OCI-LY7 (cell line): Measurements from ENCODE around the gene STH. TPM values are rescaled to one million over a fixed set of nuclear protein-coding genes. Genes with fewer than 3 reads are reported as not detected.

Source experiments
- BruUV-seq: library from RNA; stranded (reverse); fragments of 400-500 nt; replicated peaks from 2 replicates; lab custom pipeline; 2021; lab: Mats Ljungman, UMichigan
- CTCF ChIA-PET: fragments of 300-600 bp; sonication (Branson Sonifier 250); formaldehyde crosslinking; loops from one replicate; lab custom pipeline; 2022; ENCODE audit warnings: antibody characterized with exemption; ENCODE audit not compliant: unreplicated experiment; lab: Charles Lee
- POLR2A ChIA-PET: fragments of 300-600 bp; sonication (Branson Sonifier 250); formaldehyde crosslinking; loops from one replicate; lab custom pipeline; 2022; ENCODE audit warnings: antibody characterized with exemption; lab: Charles Lee
- DNase-seq: peaks from one replicate; pipeline ENCODE4 v3.0.0-alpha.2; 2015; ENCODE audit warnings: low spot score
- H2AFZ ChIP-seq: fragments of 200-600 bp; sonication (generic), shearing (Covaris generic); 2 replicates; pipeline ENCODE4 v1.6.1; 2014; ENCODE audit warnings: mild to moderate bottlenecking, antibody characterized with exemption, low read length, moderate library complexity
- H3K27ac ChIP-seq: fragments of 200-600 bp; sonication (generic); 2 replicates; pipeline ENCODE4 v1.5.1; 2014; ENCODE audit warnings: mixed run types, low read depth, mild to moderate bottlenecking, moderate library complexity, low read length, inconsistent platforms; ENCODE audit not compliant: poor library complexity, severe bottlenecking
- H3K36me3 ChIP-seq: fragments of 200-600 bp; sonication (generic); 2 replicates; pipeline ENCODE4 v1.6.1; 2014; ENCODE audit warnings: mild to moderate bottlenecking, antibody characterized with exemption, low read length, moderate library complexity, mixed read lengths; ENCODE audit not compliant: insufficient read depth
- H3K4me1 ChIP-seq: fragments of 200-600 bp; sonication (generic); 2 replicates; pipeline ENCODE4 v1.5.1; 2014; ENCODE audit warnings: mild to moderate bottlenecking, low read length; ENCODE audit not compliant: insufficient read depth, poor library complexity, severe bottlenecking
- H3K4me2 ChIP-seq: fragments of 200-600 bp; sonication (generic); 2 replicates; pipeline ENCODE4 v1.6.1; 2014; ENCODE audit warnings: mild to moderate bottlenecking, low read length
- H3K4me3 ChIP-seq: fragments of 200-600 bp; sonication (generic); 2 replicates; pipeline ENCODE4 v1.5.1; 2014; ENCODE audit warnings: mild to moderate bottlenecking, low read depth, low read length; ENCODE audit not compliant: poor library complexity, severe bottlenecking
- H3K79me2 ChIP-seq: fragments of 200-600 bp; sonication (generic); 2 replicates; pipeline ENCODE4 v1.6.1; 2016; ENCODE audit warnings: low read depth, mild to moderate bottlenecking, low read length, moderate library complexity, mixed read lengths; ENCODE audit not compliant: insufficient read depth
- H3K9me2 ChIP-seq: fragments of 200-600 bp; sonication (generic); 2 replicates; pipeline ENCODE4 v1.6.1; 2016; ENCODE audit warnings: mild to moderate bottlenecking, low read length, mixed read lengths; ENCODE audit not compliant: insufficient read depth
- H3K9me3 ChIP-seq: fragments of 200-600 bp; sonication (generic); 2 replicates; pipeline ENCODE4 v1.6.1; 2014; ENCODE audit warnings: mild to moderate bottlenecking, mixed run types, low read length, mixed read lengths
- H4K20me1 ChIP-seq: fragments of 200-600 bp; sonication (generic); 2 replicates; pipeline ENCODE4 v1.6.1; 2014; ENCODE audit warnings: mild to moderate bottlenecking, antibody characterized with exemption, low read length, moderate library complexity, mixed read lengths; ENCODE audit not compliant: insufficient read depth
- EZH2phosphoT487 ChIP-seq: fragments of 200-600 bp; sonication (generic); IDR thresholded peaks from 2 replicates; pipeline ENCODE4 v1.6.1; 2018; ENCODE audit warnings: low read depth, borderline replicate concordance, mild to moderate bottlenecking, mixed run types, antibody characterized with exemption, low read length, moderate library complexity, mixed read lengths
- intact Hi-C: fragments of 100-400 bp; cut with micrococcal nuclease; formaldehyde crosslinking; loops from one replicate; pipeline ENCODE4 v1.10.0; 2022; ENCODE audit not compliant: unreplicated experiment
- total RNA-seq, 2 experiments: library from RNA; depleted of rRNA in 1 of 2; stranded (reverse); fragments of >200 nt in 1 of 2; shearing (Covaris generic) in 1 of 2; gene quantifications; 2 replicates each; pipeline ENCODE4 v1.2.3, GENCODE V29; 2014 to 2022
- TF ChIP-seq, protein P1 (sequence below): fragments of 200-600 bp; sonication (generic); conservative IDR thresholded peaks from 2 replicates; pipeline ENCODE4 v1.5.1; 2014; ENCODE audit warnings: mild to moderate bottlenecking, antibody characterized with exemption, low read length, moderate library complexity, mixed read lengths

The STH gene
- total RNA-seq, 2 experiments from 2014 or later: not detected

DNA sequence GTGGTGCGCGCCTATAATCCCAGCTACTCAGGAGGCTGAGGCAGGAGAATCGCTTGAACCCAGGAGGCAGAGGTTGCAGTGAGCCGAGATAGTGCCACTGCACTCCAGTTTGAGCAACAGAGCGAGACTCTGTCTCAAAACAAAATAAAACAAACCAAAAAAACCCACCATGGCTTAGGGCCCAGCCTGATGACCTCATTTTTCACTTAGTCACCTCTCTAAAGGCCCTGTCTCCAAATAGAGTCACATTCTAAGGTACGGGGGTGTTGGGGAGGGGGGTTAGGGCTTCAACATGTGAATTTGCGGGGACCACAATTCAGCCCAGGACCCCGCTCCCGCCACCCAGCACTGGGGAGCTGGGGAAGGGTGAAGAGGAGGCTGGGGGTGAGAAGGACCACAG lies 1.4 kb upstream of the STH start:
- POLR2A ChIA-PET: no interaction called here

DNA sequence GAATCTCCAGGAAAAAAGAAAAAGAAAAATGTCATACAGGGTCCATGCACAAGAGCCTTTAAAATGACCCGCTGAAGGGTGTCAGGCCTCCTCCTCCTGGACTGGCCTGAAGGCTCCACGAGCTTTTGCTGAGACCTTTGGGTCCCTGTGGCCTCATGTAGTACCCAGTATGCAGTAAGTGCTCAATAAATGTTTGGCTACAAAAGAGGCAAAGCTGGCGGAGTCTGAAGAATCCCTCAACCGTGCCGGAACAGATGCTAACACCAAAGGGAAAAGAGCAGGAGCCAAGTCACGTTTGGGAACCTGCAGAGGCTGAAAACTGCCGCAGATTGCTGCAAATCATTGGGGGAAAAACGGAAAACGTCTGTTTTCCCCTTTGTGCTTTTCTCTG lies 845 bp downstream of the STH start:
- intact Hi-C loops: no loop called here

More for the DNA sequence above, 1.4 kb upstream of the STH start:
- H3K9me3 ChIP-seq: no peaks in the 10 kb centered on the region
- TF ChIP-seq EZH2phosphoT487: no peak
- TF ChIP-seq, protein P1, sequence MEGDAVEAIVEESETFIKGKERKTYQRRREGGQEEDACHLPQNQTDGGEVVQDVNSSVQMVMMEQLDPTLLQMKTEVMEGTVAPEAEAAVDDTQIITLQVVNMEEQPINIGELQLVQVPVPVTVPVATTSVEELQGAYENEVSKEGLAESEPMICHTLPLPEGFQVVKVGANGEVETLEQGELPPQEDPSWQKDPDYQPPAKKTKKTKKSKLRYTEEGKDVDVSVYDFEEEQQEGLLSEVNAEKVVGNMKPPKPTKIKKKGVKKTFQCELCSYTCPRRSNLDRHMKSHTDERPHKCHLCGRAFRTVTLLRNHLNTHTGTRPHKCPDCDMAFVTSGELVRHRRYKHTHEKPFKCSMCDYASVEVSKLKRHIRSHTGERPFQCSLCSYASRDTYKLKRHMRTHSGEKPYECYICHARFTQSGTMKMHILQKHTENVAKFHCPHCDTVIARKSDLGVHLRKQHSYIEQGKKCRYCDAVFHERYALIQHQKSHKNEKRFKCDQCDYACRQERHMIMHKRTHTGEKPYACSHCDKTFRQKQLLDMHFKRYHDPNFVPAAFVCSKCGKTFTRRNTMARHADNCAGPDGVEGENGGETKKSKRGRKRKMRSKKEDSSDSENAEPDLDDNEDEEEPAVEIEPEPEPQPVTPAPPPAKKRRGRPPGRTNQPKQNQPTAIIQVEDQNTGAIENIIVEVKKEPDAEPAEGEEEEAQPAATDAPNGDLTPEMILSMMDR: no peak
- intact Hi-C loops: no loop called here
- no peak overlapping the region for H3K4me2 ChIP-seq
- H4K20me1 ChIP-seq: no peaks in the 10 kb centered on the region
- no peak overlapping the region for H3K4me3 ChIP-seq
- no peaks in the 10 kb centered on the region for H3K36me3 ChIP-seq
- no peaks in the 10 kb centered on the region for H3K79me2 ChIP-seq
- H2AFZ ChIP-seq: no peak overlapping the region
- CTCF ChIA-PET: no interaction called here
- BruUV-seq: no TSS peak
- H3K4me1 ChIP-seq: no peaks in the 10 kb centered on the region
- H3K9me2 ChIP-seq: no peaks in the 10 kb centered on the region
- DNase-seq: no peak
- H3K27ac ChIP-seq: no peak overlapping the region

DNA sequence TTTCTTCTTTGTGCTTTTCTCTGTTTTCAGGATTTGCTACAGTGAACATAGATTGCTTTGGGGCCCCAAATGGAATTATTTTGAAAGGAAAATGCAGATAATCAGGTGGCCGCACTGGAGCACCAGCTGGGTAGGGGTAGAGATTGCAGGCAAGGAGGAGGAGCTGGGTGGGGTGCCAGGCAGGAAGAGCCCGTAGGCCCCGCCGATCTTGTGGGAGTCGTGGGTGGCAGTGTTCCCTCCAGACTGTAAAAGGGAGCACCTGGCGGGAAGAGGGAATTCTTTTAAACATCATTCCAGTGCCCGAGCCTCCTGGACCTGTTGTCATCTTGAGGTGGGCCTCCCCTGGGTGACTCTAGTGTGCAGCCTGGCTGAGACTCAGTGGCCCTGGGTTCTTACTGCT lies 1.2 kb downstream of the STH start:
- TF ChIP-seq EZH2phosphoT487: no peak
- intact Hi-C loops: no loop called here
- Histone ChIP-seq H3K27ac (no peak overlapping the region), H3K9me2 (no peaks in the 10 kb centered on the region), H3K4me3 (no peak overlapping the region), H3K9me3 (no peaks in the 10 kb centered on the region), H3K36me3 (no peaks in the 10 kb centered on the region), H3K4me1 (no peaks in the 10 kb centered on the region), H2AFZ (no peak overlapping the region), H3K4me2 (no peak overlapping the region), H3K79me2 (no peaks in the 10 kb centered on the region), H4K20me1 (no peaks in the 10 kb centered on the region)
- no TSS peak for BruUV-seq
- ChIA-PET CTCF (no interaction called here), POLR2A (no interaction called here)
- DNase-seq: no peak

More for the DNA sequence above, 845 bp downstream of the STH start:
- DNase-seq: no peak
- Histone ChIP-seq H3K9me2 (no peaks in the 10 kb centered on the region), H3K4me3 (no peak overlapping the region), H3K36me3 (no peaks in the 10 kb centered on the region), H4K20me1 (no peaks in the 10 kb centered on the region), H3K79me2 (no peaks in the 10 kb centered on the region), H3K27ac (no peak overlapping the region), H3K4me1 (no peaks in the 10 kb centered on the region), H3K9me3 (no peaks in the 10 kb centered on the region), H2AFZ (no peak overlapping the region), H3K4me2 (no peak overlapping the region)
- POLR2A ChIA-PET: no interaction called here
- TF ChIP-seq EZH2phosphoT487: no peak
- TF ChIP-seq, protein P1: no peak
- CTCF ChIA-PET: no interaction called here
- no TSS peak for BruUV-seq
